ENCODE data around the gene EMC9. TPM values are rescaled to one million over a fixed set of nuclear protein-coding genes. Genes with fewer than 3 reads are reported as not detected.
A peak's percentile ranks its signal among the peaks of the same experiment; 100 is the strongest.

The EMC9 gene
- total RNA-seq, 1 experiment from 2014 or later: 42.0 TPM

GRCh38 chr14:24137529-24138395, 3.6 kb downstream of the EMC9 start:
- DNase-seq (ENCODE audit: low read depth, low spot score) (no peak), ATAC-seq (no peak)
- Histone ChIP-seq H3K9me3 (ENCODE audit: control insufficient read depth in 1 of 2, insufficient read depth in 1 of 2, low read depth in 1 of 2, low read length in 2 of 2) (no peaks in the 10 kb centered on the region), H2AFZ (ENCODE audit: low read depth, low read length, poor library complexity, severe bottlenecking) (no peak overlapping the region), H3K27ac (ENCODE audit: low read depth, low read length) (peak overlapping the region; percentile 96; the same call in 1 of the 2 replicates), H3K9me2 (ENCODE audit: insufficient read depth) (no peaks in the 10 kb centered on the region), H3K79me2 (ENCODE audit: insufficient read depth, low read length) (peaks cover 41% of the 10 kb centered on the region), H3K4me2 (ENCODE audit: low read length) (peak overlapping the region; percentile 85; the same call in 1 of the 2 replicates), H3K27me3 (ENCODE audit: insufficient read depth, low read length) (no peaks in the 10 kb centered on the region), H4K20me1 (ENCODE audit: insufficient read depth) (no peaks in the 10 kb centered on the region), H3K36me3 (ENCODE audit: control insufficient read depth in 1 of 2, insufficient read depth in 2 of 2, low read length in 2 of 2) (peaks cover 16 to 21% of the 10 kb centered on the region in 2 experiments), H3K9ac (ENCODE audit: low read length) (no peak overlapping the region), H3K4me1 (ENCODE audit: control insufficient read depth in 1 of 2, insufficient read depth in 2 of 2, low read length in 2 of 2) (peaks cover 26 to 46% of the 10 kb centered on the region in 2 experiments), H3K4me3 (replicated peaks in 1 of 2; ENCODE audit: low read depth in 1 of 2, low read length in 2 of 2) (no peak overlapping the region)
- ChIA-PET POLR2A (interaction anchor here (0.7 to 2.2 kb wide), 4 partner anchors 9 to 44 kb away, joined by 4 to 11 read pairs (median 6); partner anchors contain the start of genes DCAF11, NRL, PCK2 and PSME2), CTCF (interaction anchor here (0.7 to 1.0 kb wide), 2 partner anchors 23 to 24 kb away, joined by 3 to 4 read pairs; partner anchors contain the start of gene IRF9), RAD21 (ENCODE audit: low non-redundant PET in 1 of 2, low total read pairs in 2 of 2, uncharacterized antibody in 2 of 2, unreplicated experiment in 2 of 2) (interaction anchor here in 1 of 2 experiments (0.5 kb wide), 1 partner anchor 22 kb away, joined by 4 read pairs; no protein-coding TSS in a partner anchor)
- intact Hi-C loops (cut with micrococcal nuclease): no loop called here
- TF ChIP-seq YY1 (IDR thresholded peaks at IDR 0.05; ENCODE audit: extremely low read depth, insufficient replicate concordance, low read depth, low read length) (no peak), REST (IDR thresholded peaks at IDR 0.05; ENCODE audit: low read depth) (no peak), CEBPB (IDR thresholded peaks at IDR 0.05; ENCODE audit: low read depth) (no peak), MAX (IDR thresholded peaks at IDR 0.05) (no peak), CBX3 (IDR thresholded peaks at IDR 0.05; ENCODE audit: low read depth) (no peak), POLR2AphosphoS5 (IDR thresholded peaks at IDR 0.05; ENCODE audit: low read depth, low read length) (peak; percentile 32), RAD21 (IDR thresholded peaks at IDR 0.05; ENCODE audit: low read depth) (no peak), SIN3A (IDR thresholded peaks at IDR 0.05; ENCODE audit: low read depth) (no peak), POLR2A (IDR thresholded peaks at IDR 0.05; ENCODE audit: borderline replicate concordance, extremely low read depth, insufficient read depth, insufficient read length) (peak; percentile 34), SRF (IDR thresholded peaks at IDR 0.05; ENCODE audit: low read depth) (no peak)
- TF ChIP-seq, protein P1, sequence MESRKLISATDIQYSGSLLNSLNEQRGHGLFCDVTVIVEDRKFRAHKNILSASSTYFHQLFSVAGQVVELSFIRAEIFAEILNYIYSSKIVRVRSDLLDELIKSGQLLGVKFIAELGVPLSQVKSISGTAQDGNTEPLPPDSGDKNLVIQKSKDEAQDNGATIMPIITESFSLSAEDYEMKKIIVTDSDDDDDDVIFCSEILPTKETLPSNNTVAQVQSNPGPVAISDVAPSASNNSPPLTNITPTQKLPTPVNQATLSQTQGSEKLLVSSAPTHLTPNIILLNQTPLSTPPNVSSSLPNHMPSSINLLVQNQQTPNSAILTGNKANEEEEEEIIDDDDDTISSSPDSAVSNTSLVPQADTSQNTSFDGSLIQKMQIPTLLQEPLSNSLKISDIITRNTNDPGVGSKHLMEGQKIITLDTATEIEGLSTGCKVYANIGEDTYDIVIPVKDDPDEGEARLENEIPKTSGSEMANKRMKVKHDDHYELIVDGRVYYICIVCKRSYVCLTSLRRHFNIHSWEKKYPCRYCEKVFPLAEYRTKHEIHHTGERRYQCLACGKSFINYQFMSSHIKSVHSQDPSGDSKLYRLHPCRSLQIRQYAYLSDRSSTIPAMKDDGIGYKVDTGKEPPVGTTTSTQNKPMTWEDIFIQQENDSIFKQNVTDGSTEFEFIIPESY (IDR thresholded peaks at IDR 0.05; ENCODE audit: extremely low read depth, insufficient replicate concordance, low read length): no peak
- TF ChIP-seq, protein P2, sequence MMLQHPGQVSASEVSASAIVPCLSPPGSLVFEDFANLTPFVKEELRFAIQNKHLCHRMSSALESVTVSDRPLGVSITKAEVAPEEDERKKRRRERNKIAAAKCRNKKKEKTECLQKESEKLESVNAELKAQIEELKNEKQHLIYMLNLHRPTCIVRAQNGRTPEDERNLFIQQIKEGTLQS (IDR thresholded peaks at IDR 0.05): no peak
- BruUV-seq (replicated peaks): no TSS peak
